Measurements from ENCODE around the gene KYAT1.
"Not testable (repeated sequence)": the region's sequence is repeated elsewhere in the genome, so short reads cannot be mapped to it uniquely, and the experiment has no call there.

KYAT1 gene

GRCh38 chr9:128882677-128883603 lies 1.2 kb upstream of the KYAT1 start:
- DNase-seq = peak in 1 of 2 experiments; percentile 53

- no peak for DNase-seq
Measured at GRCh38 chr9:128877852-128878251, 3.9 kb downstream of the KYAT1 start.

- DNase-seq = not testable (repeated sequence)
Measured at GRCh38 chr9:128870941-128871265, 10.8 kb downstream of the KYAT1 start.

- DNase-seq = no peak
Measured at GRCh38 chr9:128870128-128870940, 11.4 kb downstream of the KYAT1 start.

GRCh38 chr9:128863647-128864046 lies 18.1 kb downstream of the KYAT1 start:
- DNase-seq = peak; percentile 89 to 92

GRCh38 chr9:128862401-128862851 lies 19.3 kb downstream of the KYAT1 start:
- DNase-seq = no peak

GRCh38 chr9:128861501-128861900 lies 20.2 kb downstream of the KYAT1 start:
- DNase-seq = no peak

- no peak for DNase-seq
Measured at GRCh38 chr9:128860937-128861336, 20.8 kb downstream of the KYAT1 start.

GRCh38 chr9:128858476-128858875 lies 23.3 kb downstream of the KYAT1 start:
- DNase-seq = not testable (repeated sequence)

GRCh38 chr9:128854454-128854853 lies 27.3 kb downstream of the KYAT1 start:
- DNase-seq = not testable (repeated sequence)

GRCh38 chr9:128852646-128853045 lies 29.1 kb downstream of the KYAT1 start:
- DNase-seq = not testable (repeated sequence)

- DNase-seq = not testable (repeated sequence)
Measured at GRCh38 chr9:128851779-128852600, 29.8 kb downstream of the KYAT1 start.

GRCh38 chr9:128851024-128851423 lies 30.7 kb downstream of the KYAT1 start:
- not testable (repeated sequence) for DNase-seq

- no peak for DNase-seq
Measured at GRCh38 chr9:128847803-128848202, 33.9 kb downstream of the KYAT1 start.

- DNase-seq = no peak
Measured at GRCh38 chr9:128846680-128847030, 35.1 kb downstream of the KYAT1 start.

- DNase-seq = no peak
Measured at GRCh38 chr9:128845186-128845931, 36.4 kb downstream of the KYAT1 start.

- not testable (repeated sequence) for DNase-seq
Measured at GRCh38 chr9:128843171-128843570, 38.6 kb downstream of the KYAT1 start.

GRCh38 chr9:128841694-128842492 lies 39.9 kb downstream of the KYAT1 start:
- DNase-seq = no peak

- DNase-seq = no peak
Measured at GRCh38 chr9:128840524-128840923, 41.2 kb downstream of the KYAT1 start.

GRCh38 chr9:128838338-128838737 lies 43.4 kb downstream of the KYAT1 start:
- no peak for DNase-seq

- no peak for DNase-seq
Measured at GRCh38 chr9:128836509-128837145, 45.1 kb downstream of the KYAT1 start.
